Muscle of leg (tissue), 16 donors: Measurements from ENCODE around the gene TKTL1. TPM values are rescaled to one million over a fixed set of nuclear protein-coding genes. Genes with fewer than 3 reads are reported as not detected.
"Not testable (repeated sequence)": the region's sequence is repeated elsewhere in the genome, so short reads cannot be mapped to it uniquely, and the experiment has no call there.

ENCODE experiments used
- DNase-seq: peaks from one replicate; pipeline ENCODE4 v3.0.0; 2013
- H3K27ac ChIP-seq: one replicate; pipeline ENCODE4 v1.5.1; 2013; ENCODE audit warnings: mild to moderate bottlenecking, low read length, control low read depth
- H3K27me3 ChIP-seq: one replicate; pipeline ENCODE4 v1.6.1; 2013; ENCODE audit warnings: low read length; ENCODE audit not compliant: control insufficient read depth, insufficient read depth
- H3K36me3 ChIP-seq: one replicate; pipeline ENCODE4 v1.6.1; 2013; ENCODE audit warnings: low read length; ENCODE audit not compliant: control insufficient read depth, insufficient read depth
- H3K4me1 ChIP-seq: one replicate; pipeline ENCODE4 v1.6.1; 2013; ENCODE audit warnings: low read length; ENCODE audit not compliant: control insufficient read depth, insufficient read depth
- H3K4me3 ChIP-seq: one replicate; pipeline ENCODE4 v1.5.1; 2013; ENCODE audit warnings: low read length, control low read depth
- H3K9me3 ChIP-seq: replicated peaks from 2 replicates; pipeline ENCODE4 v1.6.1; 2013; ENCODE audit warnings: low read depth, low read length; ENCODE audit not compliant: control insufficient read depth
- WGBS: methylation state at CpG from one replicate; pipeline ENCODE4 v1.1.5; 2013; ENCODE audit warnings: missing lambda C conversion rate; ENCODE audit not compliant: insufficient coverage; 5-methylcytosine and 5-hydroxymethylcytosine counted together
- long read RNA-seq, 11 donors: transcript quantifications; one replicate each; lab custom pipeline, GENCODE V29; 2026
- polyA plus RNA-seq, 8 donors: library from polyadenylated mRNA; unstranded; fragments of 120-200 nt; gene quantifications; one replicate each; pipeline versions ENCODE4 v1.2.1 to v1.2.3, GENCODE V29; 2013; ENCODE audit warnings: inconsistent platforms in 1 of 8, low replicate concordance in 1 of 8; ENCODE audit not compliant: insufficient read length in 8 of 8, insufficient read depth in 1 of 8
- total RNA-seq: library from RNA; stranded (reverse); fragments of 120-200 nt; gene quantifications from one replicate; pipeline ENCODE4 v1.2.4, GENCODE V29; 2013

The TKTL1 gene, protein sequence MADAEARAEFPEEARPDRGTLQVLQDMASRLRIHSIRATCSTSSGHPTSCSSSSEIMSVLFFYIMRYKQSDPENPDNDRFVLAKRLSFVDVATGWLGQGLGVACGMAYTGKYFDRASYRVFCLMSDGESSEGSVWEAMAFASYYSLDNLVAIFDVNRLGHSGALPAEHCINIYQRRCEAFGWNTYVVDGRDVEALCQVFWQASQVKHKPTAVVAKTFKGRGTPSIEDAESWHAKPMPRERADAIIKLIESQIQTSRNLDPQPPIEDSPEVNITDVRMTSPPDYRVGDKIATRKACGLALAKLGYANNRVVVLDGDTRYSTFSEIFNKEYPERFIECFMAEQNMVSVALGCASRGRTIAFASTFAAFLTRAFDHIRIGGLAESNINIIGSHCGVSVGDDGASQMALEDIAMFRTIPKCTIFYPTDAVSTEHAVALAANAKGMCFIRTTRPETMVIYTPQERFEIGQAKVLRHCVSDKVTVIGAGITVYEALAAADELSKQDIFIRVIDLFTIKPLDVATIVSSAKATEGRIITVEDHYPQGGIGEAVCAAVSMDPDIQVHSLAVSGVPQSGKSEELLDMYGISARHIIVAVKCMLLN
- total RNA-seq = 0.27 TPM
- under 1 TPM; 0.15 to 0.73 (median 0.29) TPM for polyA plus RNA-seq
- long read RNA-seq, donor 1 = 0 reads
- long read RNA-seq, donor 2 = 0 reads
- long read RNA-seq, donor 3 = 0 reads
- long read RNA-seq, donor 4 = 0 reads
- long read RNA-seq, donor 5 = 0 reads
- long read RNA-seq, donor 6 = 0 reads
- long read RNA-seq, donor 7 = 0 reads
- long read RNA-seq, donor 8 = 0 reads
- long read RNA-seq, donor 9 = 0 reads
- long read RNA-seq, donor 10 = 0 reads
- long read RNA-seq, donor 11 = 0 reads

DNA sequence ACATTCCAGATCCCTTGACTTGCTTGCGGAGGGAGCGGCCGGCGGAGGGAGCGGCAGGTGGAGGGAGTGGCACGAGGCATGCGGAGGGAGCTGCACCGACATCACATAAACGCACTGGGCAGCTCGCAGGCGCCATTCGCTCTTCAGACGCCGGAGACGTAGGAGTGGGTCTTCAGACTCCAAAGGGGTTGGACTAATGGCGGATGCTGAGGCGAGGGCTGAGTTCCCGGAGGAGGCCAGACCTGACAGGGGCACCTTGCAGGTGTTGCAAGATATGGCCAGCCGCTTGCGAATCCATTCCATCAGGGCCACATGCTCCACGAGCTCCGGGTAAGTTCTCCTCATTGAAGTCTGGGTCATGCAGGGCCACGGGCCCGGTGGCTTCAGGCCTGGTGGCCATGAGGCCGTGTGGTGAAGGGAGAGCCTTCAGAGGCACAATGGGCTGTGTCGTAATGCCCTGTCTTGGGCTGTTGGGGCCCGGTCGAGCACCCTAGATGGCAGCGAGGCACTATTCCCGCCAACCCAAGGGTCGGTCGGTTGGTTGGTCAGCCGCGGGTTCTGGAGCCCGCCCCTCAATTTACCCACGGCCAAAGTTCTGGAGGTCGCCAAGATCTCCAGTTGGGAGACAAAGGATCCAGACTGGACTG, at the start of gene TKTL1:
Gene TKTL1, plus strand, starts transcription at position 132 of the 647 bp plus-strand sequence. Its CDS starts 65 bp downstream, at position 197.
- Histone ChIP-seq H3K36me3 (no peaks in the 10 kb centered on the region), H3K27me3 (no peaks in the 10 kb centered on the region), H3K4me1 (no peaks in the 10 kb centered on the region), H3K27ac (no peak within 1 kb of the TSS), H3K4me3 (no peak within 1 kb of the TSS), H3K9me3 (no peaks in the 10 kb centered on the region)
- WGBS = 96% methylated on average over 37 of the region's 37 CpGs
- no peak for DNase-seq

DNA sequence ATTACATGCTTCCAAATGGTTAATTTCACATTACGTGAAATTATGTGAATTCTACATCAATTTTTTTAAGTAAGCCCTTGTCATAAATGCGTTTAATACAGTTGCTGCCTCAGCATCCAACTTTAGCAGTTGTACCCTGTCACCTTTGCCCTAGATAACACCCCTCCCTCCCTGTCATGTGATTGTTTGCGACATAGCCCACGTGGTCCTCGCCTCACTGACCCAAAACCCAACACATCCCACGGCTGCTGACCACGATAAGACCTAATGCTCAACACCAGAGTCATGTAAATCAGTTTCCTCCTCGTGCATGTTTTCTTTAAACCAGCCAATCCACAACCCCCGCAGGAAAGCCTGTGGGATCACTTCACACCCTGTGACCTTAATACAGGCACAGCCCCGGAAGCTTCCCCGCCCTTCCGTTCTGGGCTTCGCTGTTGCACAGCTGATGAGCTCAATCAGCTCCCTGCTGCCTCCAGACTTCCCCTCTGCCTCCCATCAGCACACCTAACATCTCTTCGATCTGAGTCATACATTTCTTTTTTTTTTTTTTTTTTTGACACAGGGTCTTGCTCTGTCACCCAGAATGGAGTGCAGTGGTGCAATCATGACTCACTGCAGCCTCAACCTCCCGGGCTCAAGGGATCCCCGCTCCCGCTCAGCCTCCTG, 48.1 kb upstream of the TKTL1 start:
- H3K4me1 ChIP-seq, H3K9me3 ChIP-seq, H3K4me3 ChIP-seq, H3K27ac ChIP-seq, H3K36me3 ChIP-seq, H3K27me3 ChIP-seq, DNase-seq: not testable (repeated sequence)
- no CpG with 5 or more reads among the region's 17 CpGs for WGBS

DNA sequence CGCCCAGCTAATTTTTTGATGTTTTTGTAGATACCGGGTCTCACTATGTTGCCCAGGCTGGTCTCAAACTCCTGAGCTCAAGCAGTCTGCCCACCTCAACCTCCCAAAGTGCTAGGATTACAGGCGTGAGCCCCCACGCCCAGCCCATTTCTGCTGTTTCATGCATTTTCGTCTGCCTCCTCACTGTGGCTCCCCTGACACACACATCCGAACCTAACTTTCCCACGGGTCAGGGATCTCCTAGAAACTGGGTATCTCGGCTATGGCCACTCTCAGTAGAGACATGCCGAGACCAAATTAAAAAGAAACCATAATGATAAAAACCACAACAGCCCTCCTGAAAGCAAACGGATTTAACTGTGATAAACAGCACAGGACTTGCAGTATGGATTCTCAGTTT, 47.5 kb upstream of the TKTL1 start:
- not testable (repeated sequence) for H3K4me1 ChIP-seq, H3K27me3 ChIP-seq, DNase-seq, H3K36me3 ChIP-seq, H3K4me3 ChIP-seq, H3K9me3 ChIP-seq, H3K27ac ChIP-seq
- no CpG with 5 or more reads among the region's 10 CpGs for WGBS

DNA sequence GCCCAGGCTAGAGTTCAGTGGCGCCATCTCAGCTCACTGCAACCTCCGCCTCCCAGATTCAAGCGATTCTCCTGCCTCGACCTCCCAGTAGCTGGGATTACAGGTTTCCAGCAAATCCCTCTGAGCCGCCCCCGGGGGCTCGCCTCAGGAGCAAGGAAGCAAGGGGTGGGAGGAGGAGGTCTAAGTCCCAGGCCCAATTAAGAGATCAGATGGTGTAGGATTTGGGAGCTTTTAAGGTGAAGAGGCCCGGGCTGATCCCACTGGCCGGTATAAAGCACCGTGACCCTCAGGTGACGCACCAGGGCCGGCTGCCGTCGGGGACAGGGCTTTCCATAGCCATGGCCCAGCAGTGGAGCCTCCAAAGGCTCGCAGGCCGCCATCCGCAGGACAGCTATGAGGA, 38.3 kb upstream of the TKTL1 start, which contains the start of gene OPN1MW3:
Gene OPN1MW3, plus strand, starts transcription at position 301 of the 400 bp plus-strand sequence. Its CDS starts 38 bp downstream, at position 339.
- not testable (repeated sequence) for H3K27me3 ChIP-seq, H3K36me3 ChIP-seq, H3K9me3 ChIP-seq, DNase-seq, H3K27ac ChIP-seq, H3K4me3 ChIP-seq, H3K4me1 ChIP-seq
- no CpG with 5 or more reads among the region's 17 CpGs for WGBS

DNA sequence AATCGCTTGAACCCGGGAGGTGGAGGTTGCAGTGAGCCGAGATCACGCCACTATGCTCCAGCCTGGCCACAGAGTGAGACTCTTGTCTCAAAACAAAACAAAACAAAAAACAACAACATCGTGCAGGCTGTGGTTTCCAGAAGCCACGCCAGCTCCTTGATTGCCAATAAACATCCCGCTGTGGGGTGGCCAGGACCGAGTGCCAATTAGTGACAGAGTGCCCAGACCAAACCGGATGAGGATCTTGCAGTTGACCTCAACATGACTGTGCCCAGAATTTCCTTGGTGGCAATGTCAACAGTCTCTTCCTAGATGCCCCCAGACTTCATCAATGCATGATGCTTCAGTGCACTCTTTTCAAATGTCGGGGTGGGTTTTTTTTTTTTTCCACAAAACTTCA, 36.9 kb upstream of the TKTL1 start:
- H3K36me3 ChIP-seq = not testable (repeated sequence)
- WGBS = no CpG with 5 or more reads among the region's 10 CpGs

DNA sequence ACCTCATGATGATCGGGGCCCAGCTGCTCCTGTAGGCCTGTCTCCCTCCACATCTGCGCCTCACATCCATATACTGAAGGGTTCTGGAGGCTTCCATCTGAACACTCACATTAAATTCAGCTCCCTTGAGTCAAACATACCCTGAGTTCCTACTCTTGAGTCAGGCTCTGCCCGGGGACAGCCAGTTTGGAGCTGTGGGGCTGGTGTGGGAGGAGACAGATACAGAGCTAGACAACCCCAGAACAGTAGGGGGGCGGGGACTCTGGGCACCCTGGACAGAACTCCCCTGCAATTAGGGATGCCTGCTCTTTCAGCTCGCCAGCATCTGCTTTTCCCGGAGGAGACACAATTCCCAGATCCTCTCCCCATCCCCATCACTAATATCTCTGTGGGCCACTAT, 32.5 kb upstream of the TKTL1 start:
- not testable (repeated sequence) for DNase-seq, H3K27me3 ChIP-seq, H3K9me3 ChIP-seq, H3K4me1 ChIP-seq, H3K4me3 ChIP-seq, H3K27ac ChIP-seq, H3K36me3 ChIP-seq
- no CpG with 5 or more reads among the region's 6 CpGs for WGBS

More for the DNA sequence above, 36.9 kb upstream of the TKTL1 start:
- DNase-seq, H3K4me3 ChIP-seq, H3K27ac ChIP-seq, H3K4me1 ChIP-seq, H3K27me3 ChIP-seq, H3K9me3 ChIP-seq: not testable (repeated sequence)

DNA sequence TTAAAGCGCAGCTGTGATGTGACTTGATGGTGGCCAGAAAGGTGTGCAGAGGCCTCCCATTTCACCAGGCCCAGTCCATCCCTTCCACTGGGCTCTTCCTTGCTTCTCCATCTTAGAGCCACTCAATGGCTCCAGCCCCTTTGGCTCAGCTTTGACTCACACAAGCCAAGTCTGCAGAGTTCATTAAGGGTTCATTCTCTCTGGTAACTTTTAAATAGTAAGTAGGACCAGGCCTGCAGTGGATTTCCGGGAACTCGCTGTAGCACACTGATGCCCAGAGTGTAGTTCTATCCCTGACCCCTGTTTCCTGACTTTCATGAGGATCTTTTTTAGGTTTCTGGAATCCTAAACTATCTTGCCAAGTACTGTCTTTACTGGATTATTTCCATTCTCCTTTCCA, 26.4 kb upstream of the TKTL1 start:
- not testable (repeated sequence) for DNase-seq, H3K4me3 ChIP-seq, H3K36me3 ChIP-seq, H3K9me3 ChIP-seq, H3K27ac ChIP-seq, H3K4me1 ChIP-seq, H3K27me3 ChIP-seq
- WGBS = no CpG with 5 or more reads among the region's 3 CpGs

DNA sequence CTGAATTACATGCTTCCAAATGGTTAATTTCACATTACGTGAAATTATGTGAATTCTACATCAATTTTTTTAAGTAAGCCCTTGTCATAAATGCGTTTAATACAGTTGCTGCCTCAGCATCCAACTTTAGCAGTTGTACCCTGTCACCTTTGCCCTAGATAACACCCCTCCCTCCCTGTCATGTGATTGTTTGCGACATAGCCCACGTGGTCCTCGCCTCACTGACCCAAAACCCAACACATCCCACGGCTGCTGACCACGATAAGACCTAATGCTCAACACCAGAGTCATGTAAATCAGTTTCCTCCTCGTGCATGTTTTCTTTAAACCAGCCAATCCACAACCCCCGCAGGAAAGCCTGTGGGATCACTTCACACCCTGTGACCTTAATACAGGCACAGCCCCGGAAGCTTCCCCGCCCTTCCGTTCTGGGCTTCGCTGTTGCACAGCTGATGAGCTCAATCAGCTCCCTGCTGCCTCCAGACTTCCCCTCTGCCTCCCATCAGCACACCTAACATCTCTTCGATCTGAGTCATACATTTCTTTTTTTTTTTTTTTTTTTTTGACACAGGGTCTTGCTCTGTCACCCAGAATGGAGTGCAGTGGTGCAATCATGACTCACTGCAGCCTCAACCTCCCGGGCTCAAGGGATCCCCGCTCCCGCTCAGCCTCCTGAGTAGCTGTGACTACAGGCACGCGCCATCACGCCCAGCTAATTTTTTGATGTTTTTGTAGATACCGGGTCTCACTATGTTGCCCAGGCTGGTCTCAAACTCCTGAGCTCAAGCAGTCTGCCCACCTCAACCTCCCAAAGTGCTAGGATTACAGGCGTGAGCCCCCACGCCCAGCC, 10.9 kb upstream of the TKTL1 start:
- DNase-seq, H3K36me3 ChIP-seq, H3K4me1 ChIP-seq, H3K27ac ChIP-seq, H3K9me3 ChIP-seq, H3K27me3 ChIP-seq, H3K4me3 ChIP-seq: not testable (repeated sequence)
- no CpG with 5 or more reads among the region's 23 CpGs for WGBS

DNA sequence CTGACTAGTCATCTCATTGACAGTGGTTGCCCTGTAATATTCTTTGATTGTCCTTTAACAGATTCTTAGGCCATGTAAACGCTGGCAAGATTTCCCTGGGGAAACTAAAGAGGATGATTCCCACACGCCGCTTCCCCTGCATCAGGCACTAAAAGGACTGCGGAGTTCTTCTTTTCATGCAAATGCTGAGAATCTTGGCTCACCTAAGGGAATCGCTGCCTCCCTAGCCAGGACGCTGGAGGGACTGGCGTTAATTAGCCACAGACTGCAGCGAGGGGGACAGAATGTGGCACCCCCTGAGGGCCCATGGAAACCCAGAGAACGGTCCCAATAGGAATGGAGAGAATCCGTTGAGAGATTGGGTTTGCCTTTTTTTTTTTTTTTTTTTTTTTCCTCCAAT, 9.2 kb upstream of the TKTL1 start:
- H3K9me3 ChIP-seq = not testable (repeated sequence)
- WGBS = no CpG with 5 or more reads among the region's 10 CpGs

More for the DNA sequence above, 9.2 kb upstream of the TKTL1 start:
- not testable (repeated sequence) for H3K27ac ChIP-seq, H3K4me3 ChIP-seq, H3K4me1 ChIP-seq, H3K27me3 ChIP-seq, H3K36me3 ChIP-seq, DNase-seq
